Measurements from ENCODE around the gene DCAF7.

The DCAF7 gene

DNA sequence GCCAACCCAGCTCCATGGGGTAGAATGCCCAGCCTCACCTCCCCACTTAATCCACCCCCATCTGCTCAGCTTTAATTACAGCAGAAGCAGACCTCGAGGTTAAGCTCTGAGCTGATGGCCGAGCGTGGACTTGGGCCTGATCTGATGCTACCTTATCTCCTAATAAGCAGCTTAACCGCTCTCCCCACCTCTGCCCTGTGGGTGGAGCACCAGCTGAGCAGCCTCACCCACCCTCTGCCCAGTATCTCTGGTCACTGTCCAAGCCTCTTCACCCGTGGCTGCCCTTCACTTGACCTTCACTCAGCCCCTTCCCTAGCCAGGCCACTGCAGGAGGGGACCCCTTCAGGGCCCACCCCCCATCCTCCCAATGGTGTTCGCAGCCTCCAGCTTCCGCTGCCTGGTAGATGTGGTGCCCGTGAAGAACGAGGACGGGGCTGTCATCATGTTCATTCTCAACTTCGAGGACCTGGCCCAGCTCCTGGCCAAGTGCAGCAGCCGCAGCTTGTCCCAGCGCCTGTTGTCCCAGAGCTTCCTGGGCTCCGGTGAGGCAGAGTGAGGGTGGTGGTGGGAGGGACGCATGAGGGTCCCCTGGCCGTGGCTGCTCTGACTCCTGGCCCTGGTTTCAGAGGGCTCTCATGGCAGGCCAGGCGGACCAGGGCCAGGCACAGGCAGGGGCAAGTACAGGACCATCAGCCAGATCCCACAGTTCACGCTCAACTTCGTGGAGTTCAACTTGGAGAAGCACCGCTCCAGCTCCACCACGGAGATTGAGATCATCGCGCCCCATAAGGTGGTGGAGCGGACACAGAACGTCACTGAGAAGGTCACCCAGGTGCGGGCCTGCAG lies 20.3 kb upstream of the DCAF7 start:
- Histone ChIP-seq H3K36me3 (ENCODE audit: insufficient read depth, low read depth, low read length) (no peaks in the 10 kb centered on the region), H3K9me3 (ENCODE audit: insufficient read depth, low read depth, low read length) (no peaks in the 10 kb centered on the region), H3K4me3 (ENCODE audit: low read length) (no peak overlapping the region), H3K4me1 (ENCODE audit: insufficient read depth, low read length) (peaks cover 6% of the 10 kb centered on the region; the same call in 1 of the 2 replicates), H3K27me3 (ENCODE audit: insufficient read depth, low read length) (peaks cover 7% of the 10 kb centered on the region; the same call in 1 of the 2 replicates), H3K9ac (ENCODE audit: low read depth, low read length) (no peak overlapping the region), H3K27ac (ENCODE audit: low read length) (no peak overlapping the region)

DNA sequence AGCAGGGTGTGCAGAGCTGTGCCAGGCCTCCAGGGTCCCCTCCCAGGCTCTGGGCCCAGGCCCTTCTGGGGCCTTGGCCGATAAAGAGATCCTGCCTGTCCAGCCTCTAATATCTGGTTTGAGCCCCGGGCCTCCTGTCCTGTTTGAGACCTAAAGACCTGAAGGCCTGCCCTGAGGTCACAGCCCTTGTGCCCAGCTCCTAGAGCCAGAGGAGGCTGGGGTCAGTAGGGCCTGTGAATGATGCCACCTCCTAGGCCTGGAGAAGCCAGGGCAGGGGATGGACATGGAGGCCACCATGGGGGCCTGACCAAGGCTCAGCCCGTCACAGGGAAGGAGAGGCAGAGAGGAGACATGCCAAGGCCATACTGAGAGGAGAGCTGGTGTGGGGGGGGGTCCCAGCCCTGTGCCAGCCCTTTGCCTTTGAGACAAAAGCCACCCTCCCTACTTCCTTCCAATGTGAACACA lies 19.7 kb upstream of the DCAF7 start:
- Histone ChIP-seq H3K27me3 (ENCODE audit: insufficient read depth, low read length) (0 out of 2 replicates have a peak, but pooled peaks cover under 1% of the 10 kb centered on the region), H3K4me3 (ENCODE audit: low read length) (no peak overlapping the region), H3K27ac (ENCODE audit: low read length) (no peak overlapping the region), H3K9me3 (ENCODE audit: insufficient read depth, low read depth, low read length) (no peaks in the 10 kb centered on the region), H3K4me1 (ENCODE audit: insufficient read depth, low read length) (peaks cover 6% of the 10 kb centered on the region; the same call in 1 of the 2 replicates), H3K9ac (ENCODE audit: low read depth, low read length) (no peak overlapping the region), H3K36me3 (ENCODE audit: insufficient read depth, low read depth, low read length) (no peaks in the 10 kb centered on the region)

DNA sequence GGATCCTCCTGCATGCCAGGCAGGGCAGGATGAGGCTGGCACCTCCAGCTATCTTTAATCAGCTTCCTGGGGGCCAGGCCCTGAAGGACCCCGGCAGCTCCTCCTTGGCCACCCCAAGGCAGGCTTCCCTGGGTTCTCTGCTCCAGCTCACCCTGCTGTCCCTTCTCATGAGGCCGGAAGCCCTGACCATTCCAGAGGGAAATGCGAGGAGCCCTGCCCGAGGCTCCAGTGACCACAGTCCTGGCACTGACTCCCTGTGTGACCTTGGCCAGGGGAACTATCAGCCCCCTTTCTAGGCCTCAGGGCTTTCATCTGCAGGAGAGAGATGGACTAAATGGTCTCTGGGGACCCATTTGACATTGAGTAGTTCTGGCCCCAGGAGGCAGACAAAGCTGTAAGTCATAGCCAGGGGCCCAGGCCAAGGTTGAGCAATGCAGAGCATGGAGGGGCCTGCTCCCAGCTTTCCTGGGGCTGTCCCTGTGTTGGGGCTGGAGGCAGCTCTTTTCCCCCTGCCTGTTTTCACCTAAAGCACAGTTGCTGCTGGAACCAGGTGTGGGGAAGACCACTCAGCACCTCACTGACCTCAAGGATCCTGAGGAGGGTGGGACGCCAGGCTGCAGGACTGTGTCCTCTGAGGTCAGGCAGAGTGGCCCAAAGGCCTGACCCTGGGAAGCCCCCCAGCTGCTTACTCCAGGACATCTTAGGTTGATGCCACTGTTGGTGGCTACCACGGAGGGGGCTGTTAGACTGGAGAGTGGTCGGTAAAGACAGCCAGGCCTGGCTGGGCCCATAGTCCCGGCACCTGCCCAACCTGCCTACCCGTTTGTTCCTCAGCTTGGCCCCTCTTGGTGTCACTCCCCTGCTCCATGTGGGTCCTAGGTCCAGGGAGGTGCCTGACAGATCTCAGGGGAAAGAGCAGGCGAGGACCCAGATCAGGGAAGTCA lies 19.0 kb upstream of the DCAF7 start:
- Histone ChIP-seq H3K9me3 (ENCODE audit: insufficient read depth, low read depth, low read length) (no peaks in the 10 kb centered on the region), H3K27ac (ENCODE audit: low read length) (no peak overlapping the region), H3K4me3 (ENCODE audit: low read length) (no peak overlapping the region)

DNA sequence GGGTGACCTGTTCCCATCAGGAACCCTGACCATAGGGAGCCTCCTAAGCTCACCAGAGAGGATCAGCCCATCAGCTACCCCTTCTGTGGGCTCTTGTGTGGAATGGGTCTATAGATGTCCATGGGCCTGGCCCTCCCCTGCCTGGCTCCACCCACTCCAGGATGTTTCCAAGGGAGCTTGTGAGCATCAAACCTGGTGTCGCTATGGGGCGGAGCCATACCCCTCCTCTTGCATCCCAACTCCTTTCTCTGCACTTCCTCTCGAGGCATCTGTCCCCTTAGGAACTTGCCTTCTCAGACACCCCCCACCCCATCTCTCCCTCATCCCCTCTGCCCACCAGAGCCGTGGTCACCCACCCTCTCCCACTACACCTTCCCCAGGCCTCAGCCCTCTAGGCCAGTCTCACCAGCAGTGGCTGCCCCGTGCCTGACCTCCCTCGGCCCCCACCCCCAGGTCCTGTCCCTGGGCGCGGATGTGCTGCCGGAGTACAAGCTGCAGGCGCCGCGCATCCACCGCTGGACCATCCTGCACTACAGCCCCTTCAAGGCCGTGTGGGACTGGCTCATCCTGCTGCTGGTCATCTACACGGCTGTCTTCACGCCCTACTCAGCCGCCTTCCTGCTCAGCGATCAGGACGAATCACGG lies 16.7 kb upstream of the DCAF7 start:
- H3K9ac ChIP-seq (ENCODE audit: low read depth, low read length), result no peak overlapping the region
- peaks cover 6% of the 10 kb centered on the region; the same call in 1 of the 2 replicates for H3K4me1 ChIP-seq (ENCODE audit: insufficient read depth, low read length)
- H3K27ac ChIP-seq (ENCODE audit: low read length), result no peak overlapping the region
- H3K9me3 ChIP-seq (ENCODE audit: insufficient read depth, low read depth, low read length), result no peaks in the 10 kb centered on the region
- no peak overlapping the region for H3K4me3 ChIP-seq (ENCODE audit: low read length)
- H3K36me3 ChIP-seq (ENCODE audit: insufficient read depth, low read depth, low read length), result no peaks in the 10 kb centered on the region
- peaks cover 18% of the 10 kb centered on the region for H3K27me3 ChIP-seq (ENCODE audit: insufficient read depth, low read length)

More for the DNA sequence above, 19.0 kb upstream of the DCAF7 start:
- Histone ChIP-seq H3K9ac (ENCODE audit: low read depth, low read length) (no peak overlapping the region), H3K27me3 (ENCODE audit: insufficient read depth, low read length) (no peaks in the 10 kb centered on the region), H3K4me1 (ENCODE audit: insufficient read depth, low read length) (peaks cover 6% of the 10 kb centered on the region; the same call in 1 of the 2 replicates), H3K36me3 (ENCODE audit: insufficient read depth, low read depth, low read length) (no peaks in the 10 kb centered on the region)

DNA sequence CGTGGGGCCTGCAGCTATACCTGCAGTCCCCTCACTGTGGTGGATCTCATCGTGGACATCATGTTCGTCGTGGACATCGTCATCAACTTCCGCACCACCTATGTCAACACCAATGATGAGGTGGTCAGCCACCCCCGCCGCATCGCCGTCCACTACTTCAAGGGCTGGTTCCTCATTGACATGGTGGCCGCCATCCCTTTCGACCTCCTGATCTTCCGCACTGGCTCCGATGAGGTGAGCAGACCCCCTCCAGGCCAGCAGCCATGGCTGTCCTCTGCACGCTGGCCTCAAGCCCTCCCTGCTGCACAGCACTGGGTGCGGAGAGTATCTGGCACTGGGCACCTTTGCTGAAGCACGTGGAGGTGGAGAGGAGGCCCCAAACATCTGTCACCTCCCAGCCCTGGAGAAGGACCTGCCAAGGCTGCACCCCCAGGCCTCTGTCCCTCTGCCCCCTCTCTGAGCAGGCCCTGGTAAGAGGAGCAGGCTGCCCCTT lies 16.2 kb upstream of the DCAF7 start:
- Histone ChIP-seq H3K27ac (ENCODE audit: low read length) (no peak overlapping the region), H3K27me3 (ENCODE audit: insufficient read depth, low read length) (peaks cover 24% of the 10 kb centered on the region), H3K4me1 (ENCODE audit: insufficient read depth, low read length) (peaks cover 6% of the 10 kb centered on the region; the same call in 1 of the 2 replicates), H3K9me3 (ENCODE audit: insufficient read depth, low read depth, low read length) (no peaks in the 10 kb centered on the region), H3K36me3 (ENCODE audit: insufficient read depth, low read depth, low read length) (no peaks in the 10 kb centered on the region), H3K4me3 (ENCODE audit: low read length) (no peak overlapping the region), H3K9ac (ENCODE audit: low read depth, low read length) (no peak overlapping the region)

DNA sequence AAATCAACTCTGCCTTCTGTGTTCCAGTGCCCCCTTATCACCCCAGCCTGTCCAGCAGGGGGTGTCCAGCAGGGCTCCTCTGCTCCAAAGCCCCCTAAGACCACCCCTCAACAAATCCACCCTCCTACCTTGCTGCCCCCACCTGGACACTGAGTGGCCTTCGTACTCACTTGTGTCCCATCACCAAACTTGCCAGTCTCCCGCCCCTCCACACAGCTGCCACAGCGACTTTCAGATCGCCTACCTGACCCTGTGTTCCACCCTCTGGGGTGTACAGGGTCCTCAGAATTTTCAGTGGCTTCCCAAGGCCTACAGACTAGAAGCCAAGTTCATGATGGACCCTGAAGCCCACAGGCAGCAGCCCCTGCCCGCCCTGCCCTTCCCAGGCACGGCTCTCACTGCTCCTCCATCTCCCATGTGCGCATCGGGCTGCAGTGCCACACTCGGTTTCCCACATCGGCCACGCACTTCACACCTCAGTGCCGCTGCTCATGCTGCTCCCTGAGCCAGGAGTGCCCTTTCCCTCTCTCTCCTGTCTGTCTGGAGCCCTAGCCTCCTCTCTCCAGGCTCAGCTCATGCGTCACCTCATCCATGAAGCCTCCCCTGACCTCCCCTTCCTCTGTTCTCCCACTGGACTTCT lies 15.3 kb upstream of the DCAF7 start:
- Histone ChIP-seq H3K36me3 (ENCODE audit: insufficient read depth, low read depth, low read length) (no peaks in the 10 kb centered on the region), H3K27ac (ENCODE audit: low read length) (no peak overlapping the region), H3K27me3 (ENCODE audit: insufficient read depth, low read length) (peaks cover 32% of the 10 kb centered on the region), H3K9ac (ENCODE audit: low read depth, low read length) (no peak overlapping the region), H3K9me3 (ENCODE audit: insufficient read depth, low read depth, low read length) (no peaks in the 10 kb centered on the region), H3K4me3 (ENCODE audit: low read length) (no peak overlapping the region), H3K4me1 (ENCODE audit: insufficient read depth, low read length) (peaks cover 6% of the 10 kb centered on the region; the same call in 1 of the 2 replicates)

DNA sequence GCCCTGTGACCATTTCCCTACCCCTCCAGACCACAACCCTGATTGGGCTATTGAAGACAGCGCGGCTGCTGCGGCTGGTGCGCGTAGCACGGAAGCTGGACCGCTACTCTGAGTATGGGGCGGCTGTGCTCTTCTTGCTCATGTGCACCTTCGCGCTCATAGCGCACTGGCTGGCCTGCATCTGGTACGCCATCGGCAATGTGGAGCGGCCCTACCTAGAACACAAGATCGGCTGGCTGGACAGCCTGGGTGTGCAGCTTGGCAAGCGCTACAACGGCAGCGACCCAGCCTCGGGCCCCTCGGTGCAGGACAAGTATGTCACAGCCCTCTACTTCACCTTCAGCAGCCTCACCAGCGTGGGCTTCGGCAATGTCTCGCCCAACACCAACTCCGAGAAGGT lies 14.6 kb upstream of the DCAF7 start:
- no peak overlapping the region for H3K9ac ChIP-seq (ENCODE audit: low read depth, low read length)
- no peak overlapping the region for H3K27ac ChIP-seq (ENCODE audit: low read length)
- no peaks in the 10 kb centered on the region for H3K9me3 ChIP-seq (ENCODE audit: insufficient read depth, low read depth, low read length)
- H3K36me3 ChIP-seq (ENCODE audit: insufficient read depth, low read depth, low read length), result no peaks in the 10 kb centered on the region
- H3K4me1 ChIP-seq (ENCODE audit: insufficient read depth, low read length), result peaks cover 6% of the 10 kb centered on the region; the same call in 1 of the 2 replicates
- peaks cover 35% of the 10 kb centered on the region for H3K27me3 ChIP-seq (ENCODE audit: insufficient read depth, low read length)
- H3K4me3 ChIP-seq (ENCODE audit: low read length), result no peak overlapping the region

DNA sequence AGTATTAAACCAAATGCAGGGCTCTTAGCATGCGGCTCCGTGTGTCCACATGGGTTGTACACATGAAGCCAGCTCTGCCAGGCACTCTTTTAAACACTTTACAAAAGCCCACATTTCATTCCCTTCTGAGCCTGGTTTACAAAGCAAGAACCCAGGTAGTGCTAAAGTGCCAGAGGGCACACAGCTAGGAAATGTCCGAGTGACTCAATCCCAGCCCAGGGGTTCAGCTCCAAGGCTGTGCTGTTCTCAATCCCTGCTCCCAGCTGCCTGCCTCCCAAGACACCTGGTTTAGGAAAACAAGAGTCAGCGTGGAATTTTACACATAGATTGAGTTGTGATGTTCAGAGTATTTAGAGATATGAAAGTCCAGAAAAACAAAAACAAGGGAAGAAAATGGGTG lies 13.3 kb upstream of the DCAF7 start:
- H3K4me3 ChIP-seq (ENCODE audit: low read length), result no peak overlapping the region
- H3K9ac ChIP-seq (ENCODE audit: low read depth, low read length), result no peak overlapping the region
- no peaks in the 10 kb centered on the region for H3K36me3 ChIP-seq (ENCODE audit: insufficient read depth, low read depth, low read length)
- H3K27ac ChIP-seq (ENCODE audit: low read length), result no peak overlapping the region
- H3K4me1 ChIP-seq (ENCODE audit: insufficient read depth, low read length), result peaks cover 6% of the 10 kb centered on the region; the same call in 1 of the 2 replicates
- no peaks in the 10 kb centered on the region for H3K9me3 ChIP-seq (ENCODE audit: insufficient read depth, low read depth, low read length)
- H3K27me3 ChIP-seq (ENCODE audit: insufficient read depth, low read length), result peaks cover 35% of the 10 kb centered on the region

DNA sequence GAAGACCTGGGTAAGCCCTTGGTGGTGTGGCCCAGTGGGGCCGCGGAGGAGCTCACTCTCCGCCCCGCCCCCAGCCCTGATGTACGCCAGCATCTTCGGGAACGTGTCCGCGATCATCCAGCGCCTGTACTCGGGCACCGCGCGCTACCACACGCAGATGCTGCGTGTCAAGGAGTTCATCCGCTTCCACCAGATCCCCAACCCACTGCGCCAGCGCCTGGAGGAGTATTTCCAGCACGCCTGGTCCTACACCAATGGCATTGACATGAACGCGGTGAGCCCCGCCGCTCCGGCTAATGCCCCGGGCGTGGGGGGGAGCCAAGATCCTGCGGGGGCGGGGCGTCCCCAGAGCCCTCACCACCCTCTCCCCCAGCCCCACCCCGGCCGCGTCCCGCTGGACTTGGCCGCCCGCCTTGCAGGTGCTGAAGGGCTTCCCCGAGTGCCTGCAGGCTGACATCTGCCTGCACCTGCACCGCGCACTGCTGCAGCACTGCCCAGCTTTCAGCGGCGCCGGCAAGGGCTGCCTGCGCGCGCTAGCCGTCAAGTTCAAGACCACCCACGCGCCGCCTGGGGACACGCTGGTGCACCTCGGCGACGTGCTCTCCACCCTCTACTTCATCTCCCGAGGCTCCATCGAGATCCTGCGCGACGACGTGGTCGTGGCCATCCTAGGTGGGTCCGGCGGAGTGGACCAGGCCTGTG lies 12.1 kb upstream of the DCAF7 start:
- no peaks in the 10 kb centered on the region for H3K36me3 ChIP-seq (ENCODE audit: insufficient read depth, low read depth, low read length)
- no peak overlapping the region for H3K9ac ChIP-seq (ENCODE audit: low read depth, low read length)
- H3K4me1 ChIP-seq (ENCODE audit: insufficient read depth, low read length), result no peaks in the 10 kb centered on the region
- H3K4me3 ChIP-seq (ENCODE audit: low read length), result peak overlapping the region; percentile 57; the same call in 1 of the 2 replicates
- peaks cover 35% of the 10 kb centered on the region for H3K27me3 ChIP-seq (ENCODE audit: insufficient read depth, low read length)
- no peaks in the 10 kb centered on the region for H3K9me3 ChIP-seq (ENCODE audit: insufficient read depth, low read depth, low read length)
- H3K27ac ChIP-seq (ENCODE audit: low read length), result no peak overlapping the region

Data from iPS-20b (cell line).